HepG2 (cell line): ENCODE data around the gene DAZAP1. TPM values are rescaled to one million over a fixed set of nuclear protein-coding genes. Genes with fewer than 3 reads are reported as not detected.

Experiments used
- EHMT2 ChIP-seq: fragments of 200-600 bp; sonication (generic); IDR thresholded peaks from 2 replicates; pipeline ENCODE4 v1.7.0; 2017; ENCODE audit warnings: antibody characterized with exemption, low read depth, low read length, borderline replicate concordance
- HOXA3 ChIP-seq: sonication (generic); formaldehyde crosslinking; IDR thresholded peaks from 2 replicates; pipeline ENCODE4 v1.5.0; 2020; ENCODE audit warnings: missing genetic modification reagents
- PCBP2 ChIP-seq: fragments of 200-400 bp; formaldehyde crosslinking; optimal IDR thresholded peaks from 2 replicates; pipeline ENCODE3; 2018; ENCODE audit warnings: low read length, low read depth; ENCODE audit not compliant: poor library complexity, severe bottlenecking
- SAP130 ChIP-seq: IDR thresholded peaks from 2 replicates; pipeline ENCODE4 v1.6.1; 2016; ENCODE audit warnings: low read depth
- SMAD9 ChIP-seq: sonication (generic); formaldehyde crosslinking; IDR thresholded peaks from 2 replicates; pipeline ENCODE4 v1.5.1; 2020; ENCODE audit warnings: mild to moderate bottlenecking, missing genetic modification reagents
- SP5 ChIP-seq: IDR thresholded peaks from 2 replicates; pipeline ENCODE4 v1.6.1; 2016; ENCODE audit warnings: low read depth, borderline replicate concordance
- ZBTB42 ChIP-seq: sonication (generic); formaldehyde crosslinking; IDR thresholded peaks from 2 replicates; pipeline ENCODE4 v1.5.0; 2020; ENCODE audit warnings: mild to moderate bottlenecking, missing genetic modification reagents
- ZNF335 ChIP-seq: sonication (generic); formaldehyde crosslinking; IDR thresholded peaks from 2 replicates; pipeline ENCODE4 v1.4.0; 2020; ENCODE audit warnings: missing genetic modification reagents
- ZNF878 ChIP-seq: sonication (generic); formaldehyde crosslinking; IDR thresholded peaks from 2 replicates; pipeline ENCODE4 v1.8.1; 2023; ENCODE audit warnings: mild to moderate bottlenecking, missing genetic modification reagents, moderate library complexity
- polyA plus RNA-seq, 8 experiments: library from polyadenylated mRNA; depleted of rRNA in 3 of 8; stranded (reverse) in 7 of 8; unstranded in 1 of 8; fragments of >200 nt; fragmentation: Illumina TruSeq in 4 of 8; extraction: Trizol in 4 of 8; gene quantifications; 2 replicates each; pipeline versions ENCODE4 v1.2.1 to v1.2.3, GENCODE V29; 2011 to 2016; ENCODE audit warnings: low read depth in 4 of 8, missing spikeins in 1 of 8, mixed read lengths in 1 of 8; ENCODE audit not compliant: insufficient read depth in 1 of 8
- total RNA-seq, 5 experiments: library from RNA; depleted of rRNA; stranded (reverse); fragments of >200 nt; fragmentation: Illumina TruSeq; extraction: Trizol; gene quantifications; 2 replicates each; pipeline ENCODE4 v1.2.3, GENCODE V29; 2016; ENCODE audit warnings: low read depth in 1 of 5
- TF ChIP-seq, protein P1 (sequence below): sonication (generic); formaldehyde crosslinking; IDR thresholded peaks from 2 replicates; pipeline ENCODE4 v1.8.0; 2022; ENCODE audit warnings: mild to moderate bottlenecking, missing genetic modification reagents
- TF ChIP-seq, protein P2 (sequence below): sonication (generic); formaldehyde crosslinking; IDR thresholded peaks from 2 replicates; pipeline ENCODE4 v1.4.0; 2020; ENCODE audit warnings: missing genetic modification reagents, mild to moderate bottlenecking, borderline replicate concordance
- TF ChIP-seq, protein P3 (sequence below): sonication (generic); formaldehyde crosslinking; IDR thresholded peaks from 2 replicates; pipeline ENCODE4 v1.5.0; 2020; ENCODE audit warnings: mild to moderate bottlenecking, missing genetic modification reagents, moderate library complexity
- TF ChIP-seq, protein P4 (sequence below), 2 experiments: IDR thresholded peaks; 2 replicates each; pipeline ENCODE4 v1.6.1; 2011 to 2012; ENCODE audit warnings: low read length in 2 of 2, borderline replicate concordance in 1 of 2, low read depth in 1 of 2, mild to moderate bottlenecking in 1 of 2, moderate library complexity in 1 of 2
- TF ChIP-seq, protein P5 (sequence below): sonication (generic); formaldehyde crosslinking; IDR thresholded peaks from 2 replicates; pipeline ENCODE4 v1.4.0; 2020; ENCODE audit warnings: missing genetic modification reagents

DAZAP1 gene
- total and polyA plus RNA-seq, 2 of the 13 experiments (the other 11 are each of a cell fraction or from before 2014, with no cell fraction given): 63.3 to 79.2 TPM

DNA sequence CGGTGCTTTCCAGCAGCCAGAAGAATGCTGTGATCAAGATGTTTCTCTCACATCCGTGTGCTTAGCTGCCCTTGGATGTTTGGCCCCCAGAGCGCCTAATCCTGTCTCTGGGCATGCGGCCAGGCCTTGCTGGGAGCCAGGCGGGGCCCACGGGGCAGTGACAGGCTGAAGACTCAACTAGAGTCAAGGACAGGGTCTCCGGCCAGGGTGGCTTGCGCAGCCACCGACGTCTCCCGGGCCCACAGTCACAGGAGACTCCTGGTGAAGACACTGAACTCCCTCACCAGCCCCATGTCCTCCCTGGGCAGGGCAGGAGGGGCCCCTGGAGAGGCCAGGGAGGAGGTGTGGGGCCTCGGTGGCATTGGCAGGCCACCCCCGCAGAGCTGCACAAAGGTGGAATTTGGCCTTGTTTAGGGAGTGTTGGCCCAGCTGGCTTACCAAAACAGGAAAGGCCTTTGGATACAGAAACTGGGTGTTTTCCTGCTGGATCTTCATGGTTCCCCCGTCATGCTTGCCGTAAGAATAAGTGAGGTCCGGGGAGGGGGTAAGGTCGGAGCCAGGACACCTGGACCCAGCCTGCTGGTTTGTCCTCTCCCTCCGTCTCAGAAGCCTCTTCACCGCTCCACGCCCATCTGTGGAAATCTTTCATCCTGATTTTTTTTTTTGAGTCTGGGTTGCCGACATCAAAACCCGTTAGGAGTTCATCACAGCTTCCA, 33.7 kb upstream of the DAZAP1 start (continued):
- TF ChIP-seq, protein P1, sequence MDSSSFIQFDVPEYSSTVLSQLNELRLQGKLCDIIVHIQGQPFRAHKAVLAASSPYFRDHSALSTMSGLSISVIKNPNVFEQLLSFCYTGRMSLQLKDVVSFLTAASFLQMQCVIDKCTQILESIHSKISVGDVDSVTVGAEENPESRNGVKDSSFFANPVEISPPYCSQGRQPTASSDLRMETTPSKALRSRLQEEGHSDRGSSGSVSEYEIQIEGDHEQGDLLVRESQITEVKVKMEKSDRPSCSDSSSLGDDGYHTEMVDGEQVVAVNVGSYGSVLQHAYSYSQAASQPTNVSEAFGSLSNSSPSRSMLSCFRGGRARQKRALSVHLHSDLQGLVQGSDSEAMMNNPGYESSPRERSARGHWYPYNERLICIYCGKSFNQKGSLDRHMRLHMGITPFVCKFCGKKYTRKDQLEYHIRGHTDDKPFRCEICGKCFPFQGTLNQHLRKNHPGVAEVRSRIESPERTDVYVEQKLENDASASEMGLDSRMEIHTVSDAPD: 0 out of 2 replicates have a peak, but pooled peaks have one; percentile 30
- TF ChIP-seq, protein P2, sequence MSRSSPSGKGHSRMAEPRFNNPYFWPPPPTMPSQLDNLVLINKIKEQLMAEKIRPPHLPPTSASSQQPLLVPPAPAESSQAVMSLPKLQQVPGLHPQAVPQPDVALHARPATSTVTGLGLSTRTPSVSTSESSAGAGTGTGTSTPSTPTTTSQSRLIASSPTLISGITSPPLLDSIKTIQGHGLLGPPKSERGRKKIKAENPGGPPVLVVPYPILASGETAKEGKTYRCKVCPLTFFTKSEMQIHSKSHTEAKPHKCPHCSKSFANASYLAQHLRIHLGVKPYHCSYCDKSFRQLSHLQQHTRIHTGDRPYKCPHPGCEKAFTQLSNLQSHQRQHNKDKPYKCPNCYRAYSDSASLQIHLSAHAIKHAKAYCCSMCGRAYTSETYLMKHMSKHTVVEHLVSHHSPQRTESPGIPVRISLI (CRISPR knock-in tag): peak; percentile 60; the same call in 1 of the 2 replicates
- TF ChIP-seq PCBP2: no peak
- no peak for TF ChIP-seq EHMT2
- TF ChIP-seq SP5 (CRISPR knock-in tag): peak; percentile 70
- TF ChIP-seq SMAD9: no peak
- peak; percentile 80 for TF ChIP-seq HOXA3
- TF ChIP-seq, protein P3, sequence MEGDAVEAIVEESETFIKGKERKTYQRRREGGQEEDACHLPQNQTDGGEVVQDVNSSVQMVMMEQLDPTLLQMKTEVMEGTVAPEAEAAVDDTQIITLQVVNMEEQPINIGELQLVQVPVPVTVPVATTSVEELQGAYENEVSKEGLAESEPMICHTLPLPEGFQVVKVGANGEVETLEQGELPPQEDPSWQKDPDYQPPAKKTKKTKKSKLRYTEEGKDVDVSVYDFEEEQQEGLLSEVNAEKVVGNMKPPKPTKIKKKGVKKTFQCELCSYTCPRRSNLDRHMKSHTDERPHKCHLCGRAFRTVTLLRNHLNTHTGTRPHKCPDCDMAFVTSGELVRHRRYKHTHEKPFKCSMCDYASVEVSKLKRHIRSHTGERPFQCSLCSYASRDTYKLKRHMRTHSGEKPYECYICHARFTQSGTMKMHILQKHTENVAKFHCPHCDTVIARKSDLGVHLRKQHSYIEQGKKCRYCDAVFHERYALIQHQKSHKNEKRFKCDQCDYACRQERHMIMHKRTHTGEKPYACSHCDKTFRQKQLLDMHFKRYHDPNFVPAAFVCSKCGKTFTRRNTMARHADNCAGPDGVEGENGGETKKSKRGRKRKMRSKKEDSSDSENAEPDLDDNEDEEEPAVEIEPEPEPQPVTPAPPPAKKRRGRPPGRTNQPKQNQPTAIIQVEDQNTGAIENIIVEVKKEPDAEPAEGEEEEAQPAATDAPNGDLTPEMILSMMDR (CRISPR knock-in tag): peak; percentile 25; the same call in 1 of the 2 replicates
- TF ChIP-seq ZNF335 (CRISPR knock-in tag): no peak
- TF ChIP-seq, protein P4, sequence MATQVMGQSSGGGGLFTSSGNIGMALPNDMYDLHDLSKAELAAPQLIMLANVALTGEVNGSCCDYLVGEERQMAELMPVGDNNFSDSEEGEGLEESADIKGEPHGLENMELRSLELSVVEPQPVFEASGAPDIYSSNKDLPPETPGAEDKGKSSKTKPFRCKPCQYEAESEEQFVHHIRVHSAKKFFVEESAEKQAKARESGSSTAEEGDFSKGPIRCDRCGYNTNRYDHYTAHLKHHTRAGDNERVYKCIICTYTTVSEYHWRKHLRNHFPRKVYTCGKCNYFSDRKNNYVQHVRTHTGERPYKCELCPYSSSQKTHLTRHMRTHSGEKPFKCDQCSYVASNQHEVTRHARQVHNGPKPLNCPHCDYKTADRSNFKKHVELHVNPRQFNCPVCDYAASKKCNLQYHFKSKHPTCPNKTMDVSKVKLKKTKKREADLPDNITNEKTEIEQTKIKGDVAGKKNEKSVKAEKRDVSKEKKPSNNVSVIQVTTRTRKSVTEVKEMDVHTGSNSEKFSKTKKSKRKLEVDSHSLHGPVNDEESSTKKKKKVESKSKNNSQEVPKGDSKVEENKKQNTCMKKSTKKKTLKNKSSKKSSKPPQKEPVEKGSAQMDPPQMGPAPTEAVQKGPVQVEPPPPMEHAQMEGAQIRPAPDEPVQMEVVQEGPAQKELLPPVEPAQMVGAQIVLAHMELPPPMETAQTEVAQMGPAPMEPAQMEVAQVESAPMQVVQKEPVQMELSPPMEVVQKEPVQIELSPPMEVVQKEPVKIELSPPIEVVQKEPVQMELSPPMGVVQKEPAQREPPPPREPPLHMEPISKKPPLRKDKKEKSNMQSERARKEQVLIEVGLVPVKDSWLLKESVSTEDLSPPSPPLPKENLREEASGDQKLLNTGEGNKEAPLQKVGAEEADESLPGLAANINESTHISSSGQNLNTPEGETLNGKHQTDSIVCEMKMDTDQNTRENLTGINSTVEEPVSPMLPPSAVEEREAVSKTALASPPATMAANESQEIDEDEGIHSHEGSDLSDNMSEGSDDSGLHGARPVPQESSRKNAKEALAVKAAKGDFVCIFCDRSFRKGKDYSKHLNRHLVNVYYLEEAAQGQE (IDR thresholded peaks at IDR 0.05; ENCODE audit: borderline replicate concordance in 1 of 2, low read depth in 1 of 2, low read length in 2 of 2): no peak
- no peak for TF ChIP-seq ZBTB42 (CRISPR knock-in tag)
- TF ChIP-seq, protein P5, sequence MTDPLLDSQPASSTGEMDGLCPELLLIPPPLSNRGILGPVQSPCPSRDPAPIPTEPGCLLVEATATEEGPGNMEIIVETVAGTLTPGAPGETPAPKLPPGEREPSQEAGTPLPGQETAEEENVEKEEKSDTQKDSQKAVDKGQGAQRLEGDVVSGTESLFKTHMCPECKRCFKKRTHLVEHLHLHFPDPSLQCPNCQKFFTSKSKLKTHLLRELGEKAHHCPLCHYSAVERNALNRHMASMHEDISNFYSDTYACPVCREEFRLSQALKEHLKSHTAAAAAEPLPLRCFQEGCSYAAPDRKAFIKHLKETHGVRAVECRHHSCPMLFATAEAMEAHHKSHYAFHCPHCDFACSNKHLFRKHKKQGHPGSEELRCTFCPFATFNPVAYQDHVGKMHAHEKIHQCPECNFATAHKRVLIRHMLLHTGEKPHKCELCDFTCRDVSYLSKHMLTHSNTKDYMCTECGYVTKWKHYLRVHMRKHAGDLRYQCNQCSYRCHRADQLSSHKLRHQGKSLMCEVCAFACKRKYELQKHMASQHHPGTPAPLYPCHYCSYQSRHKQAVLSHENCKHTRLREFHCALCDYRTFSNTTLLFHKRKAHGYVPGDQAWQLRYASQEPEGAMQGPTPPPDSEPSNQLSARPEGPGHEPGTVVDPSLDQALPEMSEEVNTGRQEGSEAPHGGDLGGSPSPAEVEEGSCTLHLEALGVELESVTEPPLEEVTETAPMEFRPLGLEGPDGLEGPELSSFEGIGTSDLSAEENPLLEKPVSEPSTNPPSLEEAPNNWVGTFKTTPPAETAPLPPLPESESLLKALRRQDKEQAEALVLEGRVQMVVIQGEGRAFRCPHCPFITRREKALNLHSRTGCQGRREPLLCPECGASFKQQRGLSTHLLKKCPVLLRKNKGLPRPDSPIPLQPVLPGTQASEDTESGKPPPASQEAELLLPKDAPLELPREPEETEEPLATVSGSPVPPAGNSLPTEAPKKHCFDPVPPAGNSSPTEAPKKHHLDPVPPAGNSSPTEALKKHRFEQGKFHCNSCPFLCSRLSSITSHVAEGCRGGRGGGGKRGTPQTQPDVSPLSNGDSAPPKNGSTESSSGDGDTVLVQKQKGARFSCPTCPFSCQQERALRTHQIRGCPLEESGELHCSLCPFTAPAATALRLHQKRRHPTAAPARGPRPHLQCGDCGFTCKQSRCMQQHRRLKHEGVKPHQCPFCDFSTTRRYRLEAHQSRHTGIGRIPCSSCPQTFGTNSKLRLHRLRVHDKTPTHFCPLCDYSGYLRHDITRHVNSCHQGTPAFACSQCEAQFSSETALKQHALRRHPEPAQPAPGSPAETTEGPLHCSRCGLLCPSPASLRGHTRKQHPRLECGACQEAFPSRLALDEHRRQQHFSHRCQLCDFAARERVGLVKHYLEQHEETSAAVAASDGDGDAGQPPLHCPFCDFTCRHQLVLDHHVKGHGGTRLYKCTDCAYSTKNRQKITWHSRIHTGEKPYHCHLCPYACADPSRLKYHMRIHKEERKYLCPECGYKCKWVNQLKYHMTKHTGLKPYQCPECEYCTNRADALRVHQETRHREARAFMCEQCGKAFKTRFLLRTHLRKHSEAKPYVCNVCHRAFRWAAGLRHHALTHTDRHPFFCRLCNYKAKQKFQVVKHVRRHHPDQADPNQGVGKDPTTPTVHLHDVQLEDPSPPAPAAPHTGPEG (CRISPR knock-in tag): peak; percentile 90
- peak; percentile 87 for TF ChIP-seq ZNF878
- peak; percentile 79 for TF ChIP-seq SAP130 (CRISPR knock-in tag)
